ENCODE measurements around the gene PLEKHG3. TPM values are rescaled to one million over a fixed set of nuclear protein-coding genes. Genes with fewer than 3 reads are reported as not detected.

Gene PLEKHG3
- total and polyA plus RNA-seq, 10 of the 15 experiments (the other 5 are each of a cell fraction or from before 2014, with no cell fraction given), result 0.03 to 0.73 (median 0.07) TPM; not detected in 5

- no peak overlapping the region for H3K4me2 ChIP-seq (ENCODE audit: control insufficient read depth, insufficient read depth)
- no peak overlapping the region for H3K4me3 ChIP-seq
- ChIA-PET RAD21 (ENCODE audit: unreplicated experiment) (no interaction called here), POLR2A (no interaction called here), CTCF (interaction anchor here (1.4 to 7.2 kb wide), 3 partner anchors 28 to 125 kb away, joined by 3 to 69 read pairs (median 6); no protein-coding TSS in a partner anchor), SMC1A (ENCODE audit: uncharacterized antibody, unreplicated experiment) (no interaction called here)
- H4K20me1 ChIP-seq (ENCODE audit: control insufficient read depth, insufficient read depth), result no peaks in the 10 kb centered on the region
- no peak overlapping the region for H3K27ac ChIP-seq (ENCODE audit: control insufficient read depth, insufficient read depth)
- H3K4me1 ChIP-seq (ENCODE audit: control insufficient read depth, insufficient read depth, low read length), result no peaks in the 10 kb centered on the region
- H3K9me3 ChIP-seq (replicated peaks; ENCODE audit: control insufficient read depth, insufficient read depth, low read length), result no peaks in the 10 kb centered on the region
- FAIRE-seq, result no peak
- H3K9ac ChIP-seq (ENCODE audit: control insufficient read depth, insufficient read depth, low read length), result no peak overlapping the region
- intact Hi-C loops (cut with micrococcal nuclease; ENCODE audit: unreplicated experiment), result loop anchor here (10.0 kb wide), 1 partner anchor 422 kb away; no protein-coding TSS in a partner anchor
- H2AFZ ChIP-seq (ENCODE audit: control insufficient read depth, low read depth, low read length), result no peak overlapping the region
- in situ Hi-C loops (cut with MboI), result loop anchor here (10.0 kb wide), 1 partner anchor 422 kb away; no protein-coding TSS in a partner anchor
- no peaks in the 10 kb centered on the region; a peak in 1 of 4 replicates for H3K27me3 ChIP-seq (replicated peaks in 1 of 2; ENCODE audit: control insufficient read depth in 2 of 2, insufficient read depth in 2 of 2, low read length in 1 of 2)
- no peak for ATAC-seq
- H3K79me2 ChIP-seq (ENCODE audit: control insufficient read depth, insufficient read depth, low read length), result no peaks in the 10 kb centered on the region
- DNase-seq (ENCODE audit: low read depth, low spot score), result no peak
- H3K36me3 ChIP-seq (ENCODE audit: control insufficient read depth in 2 of 2, insufficient read depth in 2 of 2, low read length in 1 of 2), result no peaks in the 10 kb centered on the region
- BruUV-seq (replicated peaks), result no TSS peak
- WGBS (ENCODE audit: insufficient coverage, insufficient replicate concordance, low lambda C conversion rate, missing lambda C conversion rate), result 50% methylated on average over 25 of the region's 25 CpGs
- no peak for TF ChIP-seq BHLHE40 (IDR thresholded peaks at IDR 0.05; ENCODE audit: borderline replicate concordance in 1 of 2, low read depth in 2 of 2, low read length in 1 of 2)
- no peak for TF ChIP-seq TAF1 (IDR thresholded peaks at IDR 0.05; ENCODE audit: borderline replicate concordance, low read depth, low read length)
- no peak for TF ChIP-seq GABPA (IDR thresholded peaks at IDR 0.05; ENCODE audit: low read depth)
- no peak for TF ChIP-seq ZNF24 (IDR thresholded peaks at IDR 0.05)
- no peak for TF ChIP-seq MEF2B (IDR thresholded peaks at IDR 0.05; ENCODE audit: partially characterized antibody, poor library complexity, severe bottlenecking)
- no peak for TF ChIP-seq MXI1 (IDR thresholded peaks at IDR 0.05; ENCODE audit: low read depth, low read length)
- TF ChIP-seq, protein P1, sequence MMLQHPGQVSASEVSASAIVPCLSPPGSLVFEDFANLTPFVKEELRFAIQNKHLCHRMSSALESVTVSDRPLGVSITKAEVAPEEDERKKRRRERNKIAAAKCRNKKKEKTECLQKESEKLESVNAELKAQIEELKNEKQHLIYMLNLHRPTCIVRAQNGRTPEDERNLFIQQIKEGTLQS (IDR thresholded peaks at IDR 0.05; ENCODE audit: borderline replicate concordance, extremely low read depth, low read depth, low read length), result no peak
- TF ChIP-seq, protein P2, sequence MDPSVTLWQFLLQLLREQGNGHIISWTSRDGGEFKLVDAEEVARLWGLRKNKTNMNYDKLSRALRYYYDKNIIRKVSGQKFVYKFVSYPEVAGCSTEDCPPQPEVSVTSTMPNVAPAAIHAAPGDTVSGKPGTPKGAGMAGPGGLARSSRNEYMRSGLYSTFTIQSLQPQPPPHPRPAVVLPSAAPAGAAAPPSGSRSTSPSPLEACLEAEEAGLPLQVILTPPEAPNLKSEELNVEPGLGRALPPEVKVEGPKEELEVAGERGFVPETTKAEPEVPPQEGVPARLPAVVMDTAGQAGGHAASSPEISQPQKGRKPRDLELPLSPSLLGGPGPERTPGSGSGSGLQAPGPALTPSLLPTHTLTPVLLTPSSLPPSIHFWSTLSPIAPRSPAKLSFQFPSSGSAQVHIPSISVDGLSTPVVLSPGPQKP (IDR thresholded peaks at IDR 0.05; ENCODE audit: low read depth, low read length), result no peak
- TF ChIP-seq NFIC (IDR thresholded peaks at IDR 0.05; ENCODE audit: low read depth, low read length), result no peak
- no peak for TF ChIP-seq CUX1 (IDR thresholded peaks at IDR 0.05; ENCODE audit: insufficient replicate concordance, low read depth, low read length)
- no peak for TF ChIP-seq SREBF2 (IDR thresholded peaks at IDR 0.05; ENCODE audit: low read length)
- TF ChIP-seq, protein P3, sequence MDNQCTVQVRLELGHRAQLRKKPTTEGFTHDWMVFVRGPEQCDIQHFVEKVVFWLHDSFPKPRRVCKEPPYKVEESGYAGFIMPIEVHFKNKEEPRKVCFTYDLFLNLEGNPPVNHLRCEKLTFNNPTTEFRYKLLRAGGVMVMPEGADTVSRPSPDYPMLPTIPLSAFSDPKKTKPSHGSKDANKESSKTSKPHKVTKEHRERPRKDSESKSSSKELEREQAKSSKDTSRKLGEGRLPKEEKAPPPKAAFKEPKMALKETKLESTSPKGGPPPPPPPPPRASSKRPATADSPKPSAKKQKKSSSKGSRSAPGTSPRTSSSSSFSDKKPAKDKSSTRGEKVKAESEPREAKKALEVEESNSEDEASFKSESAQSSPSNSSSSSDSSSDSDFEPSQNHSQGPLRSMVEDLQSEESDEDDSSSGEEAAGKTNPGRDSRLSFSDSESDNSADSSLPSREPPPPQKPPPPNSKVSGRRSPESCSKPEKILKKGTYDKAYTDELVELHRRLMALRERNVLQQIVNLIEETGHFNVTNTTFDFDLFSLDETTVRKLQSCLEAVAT (IDR thresholded peaks at IDR 0.05), result no peak
- TF ChIP-seq RUNX3 (IDR thresholded peaks at IDR 0.05; ENCODE audit: low read length), result no peak
- no peak for TF ChIP-seq SMARCA5 (IDR thresholded peaks at IDR 0.05)
- no peak for TF ChIP-seq SMAD5 (IDR thresholded peaks at IDR 0.05; ENCODE audit: low read depth)
These were observed 62.4 kb downstream of the PLEKHG3 start for GRCh38 chr14:64766430-64767151.
